Activated CD4-positive, alpha-beta T cell treated with anti-CD3 and anti-CD28 coated beads, Interleukin-2, amount 50 U/mL, for 48 hours (primary cell): ENCODE data around the gene DMAP1.
"Not testable (repeated sequence)": the region's sequence is repeated elsewhere in the genome, so short reads cannot be mapped to it uniquely, and the experiment has no call there.

ENCODE experiments used
- DNase-seq, 2 experiments: peaks; one replicate each; pipeline ENCODE4 v3.0.0-alpha.2; 2020

The DMAP1 gene, protein sequence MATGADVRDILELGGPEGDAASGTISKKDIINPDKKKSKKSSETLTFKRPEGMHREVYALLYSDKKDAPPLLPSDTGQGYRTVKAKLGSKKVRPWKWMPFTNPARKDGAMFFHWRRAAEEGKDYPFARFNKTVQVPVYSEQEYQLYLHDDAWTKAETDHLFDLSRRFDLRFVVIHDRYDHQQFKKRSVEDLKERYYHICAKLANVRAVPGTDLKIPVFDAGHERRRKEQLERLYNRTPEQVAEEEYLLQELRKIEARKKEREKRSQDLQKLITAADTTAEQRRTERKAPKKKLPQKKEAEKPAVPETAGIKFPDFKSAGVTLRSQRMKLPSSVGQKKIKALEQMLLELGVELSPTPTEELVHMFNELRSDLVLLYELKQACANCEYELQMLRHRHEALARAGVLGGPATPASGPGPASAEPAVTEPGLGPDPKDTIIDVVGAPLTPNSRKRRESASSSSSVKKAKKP

GRCh38 chr1:44213222-44214112, at the start of gene DMAP1:
DMAP1 (plus strand) TSS chr1:44213471; CDS start chr1:44213754, 283 bp downstream.
- DNase-seq: peak; percentile 84 to 89

DNA sequence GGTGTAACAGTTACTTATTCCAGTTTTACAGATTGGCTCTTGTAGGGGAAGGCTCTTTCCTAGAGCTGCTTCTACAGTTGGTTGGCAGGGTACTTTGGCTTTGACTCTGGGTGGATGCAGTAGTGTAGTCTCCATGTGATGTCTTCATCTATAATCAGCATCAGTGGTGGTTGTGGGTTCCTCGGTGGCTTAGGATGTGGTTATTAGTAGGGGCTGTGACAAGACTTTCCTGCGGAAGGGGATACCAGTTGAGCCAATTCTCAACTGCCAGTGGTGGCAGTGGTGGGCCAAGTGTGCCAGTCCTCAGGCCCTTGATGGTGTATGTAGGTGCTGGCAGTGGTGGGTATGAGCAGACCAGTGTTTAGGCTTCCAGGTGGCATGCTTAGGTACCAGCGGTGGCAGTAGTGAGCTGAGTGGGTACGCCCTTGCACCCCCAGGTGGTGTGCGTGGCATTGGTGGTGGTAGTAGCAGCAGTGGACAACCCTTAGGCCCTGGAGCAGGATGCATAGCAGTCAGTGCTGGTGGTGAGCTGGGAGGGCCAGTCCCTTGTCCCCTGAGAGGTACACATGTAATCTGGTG, 44.7 kb upstream of the DMAP1 start:
- DNase-seq: no peak

DNA sequence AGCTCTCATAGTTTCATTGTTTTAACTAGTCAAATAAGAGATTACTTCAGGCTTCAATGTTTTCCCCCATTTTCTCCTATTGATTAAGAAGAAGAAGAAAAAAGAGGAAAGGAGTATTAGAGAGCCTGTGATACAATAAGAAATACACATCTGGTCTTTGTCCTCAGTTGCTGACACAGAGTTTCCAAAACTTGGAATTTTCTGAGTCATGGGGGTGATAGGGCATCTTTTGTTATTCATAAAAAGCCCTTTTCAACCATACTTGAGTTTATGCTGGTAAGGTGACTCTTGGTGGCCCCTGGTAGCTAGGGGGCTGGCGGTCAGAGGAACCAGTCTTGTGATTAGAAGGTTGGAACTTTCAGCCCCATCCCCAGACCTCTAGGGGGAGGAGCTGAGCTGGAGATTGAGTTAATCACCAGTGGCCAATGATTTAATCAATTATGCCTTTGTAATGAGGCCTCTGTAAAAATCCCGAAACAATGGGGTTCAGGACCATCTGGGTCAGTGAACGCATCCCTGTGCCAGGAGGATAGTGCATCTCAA, 42.9 kb upstream of the DMAP1 start:
- DNase-seq: no peak

DNA sequence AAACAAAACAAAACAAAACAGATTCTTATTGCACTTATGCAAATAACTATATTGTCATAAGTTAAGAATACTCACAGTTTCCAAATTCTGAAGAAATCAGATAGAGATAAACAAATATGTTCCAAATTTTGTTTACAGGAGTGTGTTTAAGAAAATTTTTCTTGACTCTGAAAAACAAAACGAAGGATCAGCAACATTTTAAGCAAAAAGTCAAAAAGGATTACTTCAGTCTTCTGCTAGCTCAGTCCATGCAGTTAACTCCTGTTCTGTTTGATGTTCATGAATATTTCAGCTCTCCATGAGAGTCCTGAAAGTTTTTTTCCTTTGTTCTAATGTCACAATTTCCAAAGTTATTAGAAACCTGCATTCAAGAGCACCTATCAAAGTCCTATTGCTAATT, 38.6 kb upstream of the DMAP1 start:
- DNase-seq: no peak

DNA sequence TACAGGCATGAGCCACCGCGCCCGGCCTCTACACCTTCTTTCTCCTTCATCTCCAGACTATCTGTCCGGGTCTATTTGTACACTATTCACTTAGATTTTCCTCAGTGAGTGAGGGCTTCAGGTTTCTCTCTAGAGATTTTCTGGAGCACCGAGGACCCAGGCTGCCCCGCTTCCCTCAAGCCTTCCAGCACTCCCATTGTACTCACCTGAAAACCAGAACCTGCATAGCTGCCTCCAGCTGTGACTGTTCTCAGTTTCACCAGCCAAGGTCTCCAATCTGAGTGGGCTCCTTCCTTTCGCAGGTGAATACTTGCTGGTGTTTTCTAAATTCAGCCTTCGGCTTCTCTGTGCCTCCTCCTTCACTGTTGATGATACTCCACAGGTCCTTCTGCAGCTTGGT, 12.9 kb upstream of the DMAP1 start:
- no peak for DNase-seq

DNA sequence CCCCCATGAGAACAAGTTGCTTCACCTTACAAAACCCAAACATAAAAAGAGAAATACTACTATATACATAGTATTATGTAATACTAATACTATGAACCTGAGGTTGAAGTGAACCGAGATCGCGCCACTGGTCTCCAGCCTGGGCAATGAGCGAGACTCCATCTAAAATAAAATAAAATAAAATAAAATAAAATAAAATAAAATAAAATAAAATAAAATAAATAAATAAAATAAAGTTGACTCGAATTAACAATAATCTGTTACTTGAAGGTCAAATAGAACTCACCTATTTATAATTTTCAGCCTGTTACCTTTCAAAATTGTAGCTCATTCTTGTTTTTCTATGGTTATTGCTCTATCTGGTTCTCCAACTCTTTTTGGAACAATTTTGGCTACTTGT, 6.7 kb upstream of the DMAP1 start:
- not testable (repeated sequence) for DNase-seq

DNA sequence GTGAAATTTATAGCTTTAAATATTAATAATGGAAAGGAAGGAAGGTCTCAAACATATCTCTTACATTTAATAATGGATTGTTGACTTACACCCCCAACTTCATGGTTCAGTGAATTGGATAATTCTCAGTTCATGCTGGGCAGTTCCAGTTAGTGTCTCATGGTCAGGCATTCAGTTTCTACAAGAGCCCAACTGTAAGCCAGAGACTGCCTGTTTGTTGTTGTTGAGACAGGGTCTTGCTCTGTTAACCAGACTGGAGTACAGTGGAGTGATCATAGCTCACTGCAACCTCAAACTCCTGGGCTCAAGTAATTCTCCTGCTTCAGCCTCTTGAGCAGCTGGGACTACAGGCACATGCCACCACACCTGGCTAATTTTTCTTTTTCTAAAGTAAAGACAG, 5.0 kb upstream of the DMAP1 start:
- DNase-seq: no peak

GRCh38 chr1:44210595-44210994, 2.7 kb upstream of the DMAP1 start:
- DNase-seq: no peak

DNA sequence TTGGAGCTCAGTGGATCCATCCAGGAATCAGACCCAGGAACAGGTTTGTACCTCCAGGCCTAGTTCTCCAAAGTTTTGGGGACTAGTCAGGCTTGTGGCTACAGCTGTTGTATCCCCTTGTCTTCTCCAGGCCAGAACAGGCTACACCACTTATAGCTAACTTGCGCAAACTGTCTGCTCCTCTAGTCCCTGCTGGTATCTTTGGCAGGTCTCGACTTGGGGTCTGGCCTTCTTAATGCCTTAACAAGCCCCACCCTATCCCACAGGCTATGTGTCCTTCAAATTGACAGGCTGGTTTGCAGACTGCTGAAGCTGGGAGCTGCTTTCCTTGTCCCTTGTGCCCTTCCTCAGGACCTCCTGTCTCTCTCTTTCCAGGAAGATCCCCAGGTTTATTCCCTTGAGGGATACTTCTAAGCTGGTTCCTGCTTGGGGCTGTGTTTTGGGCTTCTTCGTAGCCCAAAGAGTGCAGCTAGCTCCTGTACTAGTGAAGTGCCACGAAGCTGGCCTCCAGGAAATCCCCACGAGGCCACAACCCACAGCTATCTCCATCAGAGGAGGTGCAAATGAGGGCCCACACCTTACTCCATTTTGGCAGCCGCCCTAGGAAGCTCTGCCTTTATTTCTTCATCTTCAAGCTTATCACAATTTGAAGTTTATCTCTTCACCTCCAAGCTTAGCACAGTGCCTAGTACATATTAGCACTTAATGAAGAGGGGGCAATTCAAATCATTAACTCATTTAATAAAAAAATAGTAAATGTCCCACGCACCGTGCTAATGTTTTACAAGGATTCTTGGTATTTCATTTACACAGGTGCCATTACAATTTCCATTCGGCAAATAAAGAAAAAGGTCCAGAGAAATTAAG, 683 bp upstream of the DMAP1 start:
- peak; percentile 48 to 51 for DNase-seq

DNA sequence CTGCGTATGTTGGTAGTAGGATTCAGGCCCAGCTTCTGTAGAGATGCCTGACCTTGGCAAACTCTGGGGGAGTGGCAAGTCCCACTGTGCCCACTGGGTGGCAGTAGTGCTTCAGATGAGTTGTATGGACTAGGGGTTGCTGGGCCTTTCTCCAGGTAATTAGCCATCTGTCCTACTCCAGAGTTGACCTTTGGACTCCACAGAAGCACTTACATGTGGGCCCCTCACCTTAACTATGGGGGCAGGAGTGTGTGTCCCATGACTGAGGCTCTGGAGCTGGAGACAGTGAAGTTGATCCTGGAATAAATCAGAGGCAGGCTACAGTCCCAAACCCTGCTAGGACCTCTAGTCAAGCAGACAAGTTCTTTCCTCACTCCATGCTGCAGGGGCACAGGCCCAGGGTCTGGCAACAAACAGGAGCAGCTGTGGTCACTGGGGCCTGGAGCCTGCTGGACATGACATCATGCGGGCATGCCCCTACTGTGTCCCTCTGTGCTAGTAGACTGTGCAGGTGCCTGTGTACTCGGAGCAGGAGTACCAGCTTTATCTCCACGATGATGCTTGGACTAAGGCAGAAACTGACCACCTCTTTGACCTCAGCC, 4.6 kb downstream of the DMAP1 start:
- peak; percentile 84 to 87 for DNase-seq

- no peak for DNase-seq
Measured at GRCh38 chr1:44218503-44219300, 5.4 kb downstream of the DMAP1 start.

GRCh38 chr1:44219301-44219626, 6.0 kb downstream of the DMAP1 start:
- no peak for DNase-seq

- DNase-seq: no peak
Measured at GRCh38 chr1:44220001-44220751, 6.9 kb downstream of the DMAP1 start.

DNA sequence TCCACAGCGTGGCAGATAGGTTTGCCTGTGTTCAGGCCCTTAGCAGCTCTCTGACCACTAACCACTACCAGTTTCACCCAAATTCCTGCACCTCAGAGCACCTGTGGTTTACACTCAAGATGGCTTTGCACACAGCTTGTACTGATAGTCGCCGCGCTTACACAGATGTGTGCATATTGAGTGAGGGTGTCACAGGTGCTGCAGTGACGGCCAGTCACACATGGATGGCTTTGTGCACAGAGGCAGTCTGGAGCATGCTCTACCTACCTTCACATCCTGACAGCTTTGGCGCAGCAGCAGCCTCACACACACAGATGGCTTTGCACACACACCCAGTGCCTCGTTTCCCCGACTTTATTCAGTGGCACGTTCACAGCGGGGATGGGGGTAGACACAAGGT, 7.5 kb downstream of the DMAP1 start:
- no peak for DNase-seq

DNA sequence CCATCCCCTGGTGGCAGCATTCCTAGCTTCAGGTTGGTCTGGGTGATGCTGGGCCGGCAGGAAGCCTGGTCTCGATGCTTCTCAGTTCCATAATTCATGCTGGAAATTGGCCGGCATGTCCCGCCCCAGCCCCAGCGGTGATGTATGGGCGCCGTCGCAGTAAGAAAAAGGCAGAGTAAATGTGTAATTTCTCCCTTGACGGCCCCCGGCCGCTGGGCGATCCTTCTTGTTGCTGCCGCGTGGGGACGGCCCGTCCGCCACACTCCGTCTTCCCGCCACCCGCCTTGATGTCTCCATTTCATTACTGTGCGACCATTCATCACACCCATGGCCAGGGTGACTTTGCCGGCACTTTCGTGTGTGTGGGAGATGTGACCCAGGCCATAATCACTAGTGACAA, 8.5 kb downstream of the DMAP1 start:
- no peak for DNase-seq

- no peak for DNase-seq
Measured at GRCh38 chr1:44222397-44223186, 9.3 kb downstream of the DMAP1 start.

- DNase-seq: no peak
Measured at GRCh38 chr1:44223187-44223610, 9.9 kb downstream of the DMAP1 start.

DNA sequence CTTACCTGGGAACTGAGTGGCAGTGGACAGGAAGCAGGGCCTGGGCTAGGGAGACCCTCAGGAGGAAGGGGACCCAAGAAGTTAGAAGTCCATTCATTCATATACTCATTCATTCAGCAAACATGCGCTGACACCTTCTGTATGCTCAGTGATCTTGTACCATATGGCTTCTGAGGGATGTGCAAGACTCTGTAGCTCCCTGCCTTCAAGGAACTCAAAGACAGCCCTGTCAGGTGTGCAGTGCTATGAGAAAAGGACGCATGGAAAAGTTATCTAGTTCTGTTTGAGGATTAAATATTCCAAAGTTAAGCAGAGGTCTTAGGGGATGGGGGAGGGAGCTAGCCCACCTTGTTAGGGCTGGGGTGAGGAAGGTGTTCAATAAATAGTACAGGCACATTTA, 12.5 kb downstream of the DMAP1 start:
- no peak for DNase-seq

GRCh38 chr1:44227211-44227610, 13.9 kb downstream of the DMAP1 start:
- DNase-seq: no peak
